Gastrocnemius medialis (tissue), 4 donors: ENCODE results near the gene THY1.

Source experiments
- POLR2A ChIP-seq, 2 donors: fragments of 450-650 bp; IDR thresholded peaks; one replicate each; pipeline ENCODE4 v1.6.1; 2017; ENCODE audit warnings: antibody characterized with exemption in 2 of 2, mild to moderate bottlenecking in 2 of 2, moderate library complexity in 2 of 2
- TF ChIP-seq, protein P1 (sequence below), 5 experiments: fragments of 450-650 bp in 3 of 5; fragments of 200-600 bp in 2 of 5; sonication (generic) in 2 of 5; IDR thresholded peaks in 4 of 5; conservative IDR thresholded peaks in 1 of 5; 1 replicate in 4 of 5; 2 replicates in 1 of 5; pipeline ENCODE4 v1.5.1; 2016 to 2019; ENCODE audit warnings: antibody characterized with exemption in 5 of 5, mild to moderate bottlenecking in 3 of 5, moderate library complexity in 3 of 5

GRCh38 chr11:119421941-119422808, 797 bp downstream of the THY1 start:
- TF ChIP-seq, protein P1, sequence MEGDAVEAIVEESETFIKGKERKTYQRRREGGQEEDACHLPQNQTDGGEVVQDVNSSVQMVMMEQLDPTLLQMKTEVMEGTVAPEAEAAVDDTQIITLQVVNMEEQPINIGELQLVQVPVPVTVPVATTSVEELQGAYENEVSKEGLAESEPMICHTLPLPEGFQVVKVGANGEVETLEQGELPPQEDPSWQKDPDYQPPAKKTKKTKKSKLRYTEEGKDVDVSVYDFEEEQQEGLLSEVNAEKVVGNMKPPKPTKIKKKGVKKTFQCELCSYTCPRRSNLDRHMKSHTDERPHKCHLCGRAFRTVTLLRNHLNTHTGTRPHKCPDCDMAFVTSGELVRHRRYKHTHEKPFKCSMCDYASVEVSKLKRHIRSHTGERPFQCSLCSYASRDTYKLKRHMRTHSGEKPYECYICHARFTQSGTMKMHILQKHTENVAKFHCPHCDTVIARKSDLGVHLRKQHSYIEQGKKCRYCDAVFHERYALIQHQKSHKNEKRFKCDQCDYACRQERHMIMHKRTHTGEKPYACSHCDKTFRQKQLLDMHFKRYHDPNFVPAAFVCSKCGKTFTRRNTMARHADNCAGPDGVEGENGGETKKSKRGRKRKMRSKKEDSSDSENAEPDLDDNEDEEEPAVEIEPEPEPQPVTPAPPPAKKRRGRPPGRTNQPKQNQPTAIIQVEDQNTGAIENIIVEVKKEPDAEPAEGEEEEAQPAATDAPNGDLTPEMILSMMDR (IDR thresholded peaks at IDR 0.05 in 4 of 5, conservative IDR thresholded peaks at IDR 0.05 in 1 of 5), result no peak
- TF ChIP-seq POLR2A (IDR thresholded peaks at IDR 0.05), result no peak
